Tibial nerve (tissue), 3 donors: ENCODE measurements around the gene TM4SF18.

Source experiments
- CTCF ChIP-seq, 5 experiments: fragments of 200-600 bp in 3 of 5; fragments of 450-650 bp in 2 of 5; sonication (generic) in 3 of 5; IDR thresholded peaks; one replicate each; pipeline ENCODE4 v1.5.1; 2016 to 2019; ENCODE audit warnings: antibody characterized with exemption in 5 of 5, mild to moderate bottlenecking in 3 of 5, moderate library complexity in 2 of 5
- POLR2A ChIP-seq, 2 donors: fragments of 450-650 bp; IDR thresholded peaks; one replicate each; pipeline ENCODE4 v1.6.1; 2017; ENCODE audit warnings: antibody characterized with exemption in 2 of 2, mild to moderate bottlenecking in 2 of 2, moderate library complexity in 2 of 2

- TF ChIP-seq CTCF (IDR thresholded peaks at IDR 0.05) (no peak), POLR2A (IDR thresholded peaks at IDR 0.05) (no peak)
Observed at GRCh38 chr3:149353581-149354184, 20.2 kb upstream of the TM4SF18 start.
